HepG2 (cell line): ENCODE data around the gene ZNF385B. TPM values are rescaled to one million over a fixed set of nuclear protein-coding genes. Genes with fewer than 3 reads are reported as not detected.

ENCODE experiments used
- ATAC-seq: fragments of 200-7000 bp; cut with Tn5 transposase; 3 replicates; pipeline ENCODE4 v1.9.1; 2020; ENCODE audit warnings: mild to moderate bottlenecking, moderate library complexity
- BruUV-seq: library from RNA; stranded (reverse); fragments of 400-500 nt; replicated peaks from 2 replicates; lab custom pipeline; 2021; lab: Mats Ljungman, UMichigan
- CTCF ChIA-PET: fragments of 300-600 bp; formaldehyde crosslinking; extraction: SDS; loops from one replicate; lab custom pipeline; 2021; ENCODE audit warnings: low total read pairs, inconsistent platforms, low intra/inter-chr PET ratio; lab: Yijun Ruan, JAX
- POLR2A ChIA-PET: fragments of 350-600 bp; sonication (Branson Sonifier 250); formaldehyde crosslinking; loops from one replicate; lab custom pipeline; 2020; ENCODE audit warnings: antibody characterized with exemption, inconsistent platforms; lab: Yijun Ruan, JAX
- DNase-seq: peaks from one replicate; pipeline ENCODE4 v3.0.0-alpha.2; 2015; ENCODE audit warnings: low spot score
- FAIRE-seq: peaks from 3 replicates; lab custom pipeline; 2011; peaks lifted over from hg19 to GRCh38; lab: Jason Lieb, UNC
- H2AFZ ChIP-seq: one replicate; pipeline ENCODE4 v1.6.1; 2011; ENCODE audit warnings: low read length, inconsistent platforms
- H3K27ac ChIP-seq: fragments of 300-600 bp; 3 replicates; pipeline ENCODE4 v1.8.0; 2011; ENCODE audit warnings: mixed run types, mild to moderate bottlenecking, mixed read lengths, low read length, inconsistent platforms; ENCODE audit not compliant: insufficient read depth; ENCODE audit errors: extremely low read length
- H3K27me3 ChIP-seq, 2 experiments: fragments of 200-600 bp in 1 of 2; 2 replicates in 1 of 2; 3 replicates in 1 of 2; pipeline versions ENCODE4 v1.6.0 to v1.8.0; 2011; ENCODE audit warnings: low read length in 2 of 2, mild to moderate bottlenecking in 2 of 2, moderate library complexity in 2 of 2, inconsistent platforms in 1 of 2; ENCODE audit not compliant: insufficient read depth in 2 of 2, control insufficient read depth in 1 of 2
- H3K36me3 ChIP-seq, 2 experiments: fragments of 200-600 bp in 1 of 2; replicated peaks in 1 of 2; 2 replicates in 1 of 2; 3 replicates in 1 of 2; pipeline versions ENCODE4 v1.5.1 to v1.8.0; 2011; ENCODE audit warnings: low read length in 2 of 2, inconsistent platforms in 1 of 2; ENCODE audit not compliant: insufficient read depth in 2 of 2, control insufficient read depth in 1 of 2
- H3K4me1 ChIP-seq: 2 replicates; pipeline ENCODE4 v1.5.1; 2012; ENCODE audit warnings: low read length, inconsistent platforms; ENCODE audit not compliant: insufficient read depth
- H3K4me2 ChIP-seq: 2 replicates; pipeline ENCODE4 v1.6.0; 2011; ENCODE audit warnings: low read depth, low read length, inconsistent platforms
- H3K4me3 ChIP-seq, 3 experiments: fragments of 200-600 bp in 1 of 3; sonication (generic), shearing (Covaris generic) in 1 of 3; replicated peaks in 1 of 3; 2 replicates each; pipeline ENCODE4 v1.5.1; 2011 to 2016; ENCODE audit warnings: low read length in 3 of 3, inconsistent platforms in 2 of 3, low read depth in 2 of 3, mild to moderate bottlenecking in 2 of 3, control low read depth in 1 of 3, mixed read lengths in 1 of 3; ENCODE audit not compliant: insufficient read depth in 1 of 3
- H3K79me2 ChIP-seq: one replicate; pipeline ENCODE4 v1.6.1; 2011; ENCODE audit warnings: low read length, inconsistent platforms; ENCODE audit not compliant: insufficient read depth
- H3K9ac ChIP-seq: 2 replicates; pipeline ENCODE4 v1.6.0; 2011; ENCODE audit warnings: mild to moderate bottlenecking, low read depth, low read length, inconsistent platforms; ENCODE audit not compliant: insufficient read depth
- H3K9me3 ChIP-seq: 2 replicates; pipeline ENCODE4 v1.5.1; 2012; ENCODE audit warnings: mild to moderate bottlenecking, low read length
- H4K20me1 ChIP-seq: 2 replicates; pipeline ENCODE4 v1.6.0; 2011; ENCODE audit warnings: inconsistent platforms, mild to moderate bottlenecking, low read length, moderate library complexity; ENCODE audit not compliant: insufficient read depth
- AGO1 ChIP-seq: fragments of 200-400 bp; formaldehyde crosslinking; IDR thresholded peaks from 2 replicates; pipeline ENCODE4 v1.6.1; 2017; ENCODE audit warnings: mild to moderate bottlenecking, low read depth, low read length, moderate library complexity; ENCODE audit not compliant: poor library complexity, severe bottlenecking
- ATF7-NPFF ChIP-seq: sonication (generic); formaldehyde crosslinking; IDR thresholded peaks from 2 replicates; pipeline ENCODE4 v1.8.1; 2023; ENCODE audit warnings: mild to moderate bottlenecking, low read depth, missing genetic modification reagents, moderate library complexity
- CENPT ChIP-seq: sonication (generic); formaldehyde crosslinking; IDR thresholded peaks from 2 replicates; pipeline ENCODE4 v1.8.0; 2022; ENCODE audit warnings: low read depth, mild to moderate bottlenecking, moderate library complexity, missing genetic modification reagents
- CREB1 ChIP-seq, 2 experiments: fragments of 450-650 bp in 1 of 2; IDR thresholded peaks; 2 replicates each; pipeline ENCODE4 v1.6.1; 2016 to 2017; ENCODE audit warnings: control low read depth in 1 of 2, mild to moderate bottlenecking in 1 of 2, missing compliant biosample characterization in 1 of 2, missing genetic modification characterization in 1 of 2
- EEA1 ChIP-seq: sonication (generic); formaldehyde crosslinking; IDR thresholded peaks from 2 replicates; pipeline ENCODE4 v1.5.1; 2020; ENCODE audit warnings: mild to moderate bottlenecking, missing genetic modification reagents, borderline replicate concordance
- MIXL1 ChIP-seq: IDR thresholded peaks from 2 replicates; pipeline ENCODE4 v1.6.1; 2016
- NCOA2 ChIP-seq: sonication (generic); formaldehyde crosslinking; IDR thresholded peaks from 2 replicates; pipeline ENCODE4 v1.8.0; 2022; ENCODE audit warnings: inconsistent platforms
- RELA ChIP-seq: sonication (generic); formaldehyde crosslinking; IDR thresholded peaks from 2 replicates; pipeline ENCODE4 v1.4.0; 2020; ENCODE audit warnings: missing genetic modification reagents
- RXRA ChIP-seq: sonication (generic); formaldehyde crosslinking; IDR thresholded peaks from 2 replicates; pipeline ENCODE4 v1.5.1; 2020; ENCODE audit warnings: missing genetic modification reagents
- ZNF282 ChIP-seq: fragments of 450-650 bp; IDR thresholded peaks from 2 replicates; pipeline ENCODE4 v1.6.1; 2018; ENCODE audit not compliant: partially characterized antibody
- ZNF296 ChIP-seq: sonication (generic); formaldehyde crosslinking; conservative IDR thresholded peaks from 2 replicates; pipeline ENCODE4 v1.5.0; 2020; ENCODE audit warnings: mild to moderate bottlenecking, missing genetic modification reagents
- ZNF816 ChIP-seq: sonication (generic); formaldehyde crosslinking; IDR thresholded peaks from 2 replicates; pipeline ENCODE4 v1.8.0; 2022; ENCODE audit warnings: missing genetic modification reagents, mild to moderate bottlenecking, borderline replicate concordance
- WGBS: methylation state at CpG from one replicate; pipeline ENCODE4 v1.1.6; 2017; ENCODE audit warnings: low lambda C conversion rate; 5-methylcytosine and 5-hydroxymethylcytosine counted together
- in situ Hi-C: cut with HindIII; loops from 2 replicates; pipeline ENCODE4 v1.10.0; 2017; ENCODE audit warnings: low pct_unique_long_range_greater_than_20kb; ENCODE audit not compliant: extremely low pct_ligation_motif_present
- intact Hi-C: fragments of 100-400 bp; cut with micrococcal nuclease; formaldehyde crosslinking; loops from one replicate; pipeline ENCODE4 v1.10.0; 2022; ENCODE audit not compliant: unreplicated experiment
- polyA plus RNA-seq, 8 experiments: library from polyadenylated mRNA; depleted of rRNA in 3 of 8; stranded (reverse) in 7 of 8; unstranded in 1 of 8; fragments of >200 nt; fragmentation: Illumina TruSeq in 4 of 8; extraction: Trizol in 4 of 8; gene quantifications; 2 replicates each; pipeline versions ENCODE4 v1.2.1 to v1.2.3, GENCODE V29; 2011 to 2016; ENCODE audit warnings: low read depth in 4 of 8, missing spikeins in 1 of 8, mixed read lengths in 1 of 8; ENCODE audit not compliant: insufficient read depth in 1 of 8
- total RNA-seq, 5 experiments: library from RNA; depleted of rRNA; stranded (reverse); fragments of >200 nt; fragmentation: Illumina TruSeq; extraction: Trizol; gene quantifications; 2 replicates each; pipeline ENCODE4 v1.2.3, GENCODE V29; 2016; ENCODE audit warnings: low read depth in 1 of 5
- TF ChIP-seq, protein P1 (sequence below): sonication (generic); formaldehyde crosslinking; IDR thresholded peaks from 2 replicates; pipeline ENCODE4 v1.4.0; 2020; ENCODE audit warnings: missing genetic modification reagents, borderline replicate concordance
- TF ChIP-seq, protein P2 (sequence below): sonication (generic); formaldehyde crosslinking; IDR thresholded peaks from 2 replicates; pipeline ENCODE4 v1.4.0; 2020; ENCODE audit warnings: mild to moderate bottlenecking, missing genetic modification reagents, borderline replicate concordance
- TF ChIP-seq, protein P3 (sequence below): sonication (generic); formaldehyde crosslinking; IDR thresholded peaks from 2 replicates; pipeline ENCODE4 v1.4.0; 2020; ENCODE audit warnings: missing genetic modification reagents

The ZNF385B gene
- total and polyA plus RNA-seq, 2 of the 13 experiments (the other 11 are each of a cell fraction or from before 2014, with no cell fraction given), result 3.3 to 6.7 TPM

DNA sequence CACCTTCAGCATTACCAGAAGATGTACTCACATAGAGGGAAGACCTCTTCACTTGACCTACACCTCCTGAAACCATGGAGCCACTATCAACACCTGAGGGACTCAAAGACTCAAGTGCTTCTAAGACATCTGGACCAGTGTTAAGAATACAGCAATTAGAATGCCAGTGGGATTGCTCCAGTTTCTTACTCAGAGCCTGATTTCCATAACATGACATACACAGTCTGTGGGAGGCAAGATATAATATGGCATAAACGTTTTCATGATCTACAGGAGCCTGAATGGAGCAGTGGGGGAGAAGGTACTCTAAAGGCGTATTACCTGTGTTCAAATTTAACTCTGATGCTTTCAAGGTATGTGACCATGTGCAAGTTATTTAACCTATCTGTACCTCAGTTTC lies 57.2 kb downstream of the ZNF385B start (continued):
- no peak for TF ChIP-seq ATF7-NPFF (CRISPR knock-in tag)
- no peak for TF ChIP-seq AGO1

DNA sequence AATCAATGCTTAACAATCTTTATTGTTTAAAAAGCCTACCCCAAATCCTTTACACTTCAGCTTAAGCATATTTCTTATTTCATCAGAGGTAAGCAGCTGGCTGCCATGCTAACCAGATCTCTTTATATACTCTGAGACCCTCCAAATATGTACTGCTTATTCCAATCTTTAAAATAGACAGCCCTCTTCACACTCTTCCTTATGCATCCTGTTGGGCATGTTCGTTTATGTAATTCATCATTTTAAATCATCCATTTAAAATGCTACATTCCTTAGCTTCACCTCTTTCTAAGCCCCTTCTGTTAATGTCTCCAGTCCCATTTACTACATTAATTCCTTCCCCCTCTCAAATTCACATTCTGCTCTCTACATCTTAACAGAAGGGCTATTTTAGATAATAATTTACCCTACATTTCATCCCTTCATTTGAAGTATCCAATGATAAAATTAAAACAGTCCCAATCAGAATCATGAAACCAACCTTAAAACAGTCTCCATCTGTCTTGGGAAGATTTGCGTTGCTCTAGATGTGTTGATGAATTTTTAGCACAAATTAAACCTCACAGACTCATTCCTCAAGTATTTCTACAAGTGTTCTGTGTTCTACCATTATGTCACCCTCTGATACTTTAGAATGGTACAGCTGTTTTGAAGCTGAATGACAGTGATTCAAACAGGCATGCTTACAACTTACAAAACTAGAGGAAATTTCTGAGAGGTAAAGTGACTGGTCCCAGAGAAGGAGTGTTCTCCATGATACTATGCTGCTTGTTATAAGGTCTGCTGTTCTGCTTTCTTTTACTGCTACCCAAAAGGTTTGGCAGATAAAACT lies 59.1 kb downstream of the ZNF385B start:
- no peaks in the 10 kb centered on the region for H3K36me3 ChIP-seq
- no peaks in the 10 kb centered on the region for H3K27me3 ChIP-seq
- in situ Hi-C loops (no loop called here), intact Hi-C loops (no loop called here)
- no peaks in the 10 kb centered on the region for H3K79me2 ChIP-seq
- no peak overlapping the region for H2AFZ ChIP-seq
- FAIRE-seq (no peak), DNase-seq (no peak), ATAC-seq (no peak)
- no peak overlapping the region for H3K4me3 ChIP-seq
- CTCF ChIA-PET, result no interaction called here
- H3K9me3 ChIP-seq, result no peaks in the 10 kb centered on the region
- no peak overlapping the region for H3K4me2 ChIP-seq
- no peak overlapping the region for H3K9ac ChIP-seq
- WGBS, result 0% methylated on average over 2 of the region's 2 CpGs
- no TSS peak for BruUV-seq
- POLR2A ChIA-PET, result no interaction called here
- H3K4me1 ChIP-seq, result no peaks in the 10 kb centered on the region
- H4K20me1 ChIP-seq, result no peaks in the 10 kb centered on the region
- H3K27ac ChIP-seq, result no peak overlapping the region
- TF ChIP-seq, protein P1, sequence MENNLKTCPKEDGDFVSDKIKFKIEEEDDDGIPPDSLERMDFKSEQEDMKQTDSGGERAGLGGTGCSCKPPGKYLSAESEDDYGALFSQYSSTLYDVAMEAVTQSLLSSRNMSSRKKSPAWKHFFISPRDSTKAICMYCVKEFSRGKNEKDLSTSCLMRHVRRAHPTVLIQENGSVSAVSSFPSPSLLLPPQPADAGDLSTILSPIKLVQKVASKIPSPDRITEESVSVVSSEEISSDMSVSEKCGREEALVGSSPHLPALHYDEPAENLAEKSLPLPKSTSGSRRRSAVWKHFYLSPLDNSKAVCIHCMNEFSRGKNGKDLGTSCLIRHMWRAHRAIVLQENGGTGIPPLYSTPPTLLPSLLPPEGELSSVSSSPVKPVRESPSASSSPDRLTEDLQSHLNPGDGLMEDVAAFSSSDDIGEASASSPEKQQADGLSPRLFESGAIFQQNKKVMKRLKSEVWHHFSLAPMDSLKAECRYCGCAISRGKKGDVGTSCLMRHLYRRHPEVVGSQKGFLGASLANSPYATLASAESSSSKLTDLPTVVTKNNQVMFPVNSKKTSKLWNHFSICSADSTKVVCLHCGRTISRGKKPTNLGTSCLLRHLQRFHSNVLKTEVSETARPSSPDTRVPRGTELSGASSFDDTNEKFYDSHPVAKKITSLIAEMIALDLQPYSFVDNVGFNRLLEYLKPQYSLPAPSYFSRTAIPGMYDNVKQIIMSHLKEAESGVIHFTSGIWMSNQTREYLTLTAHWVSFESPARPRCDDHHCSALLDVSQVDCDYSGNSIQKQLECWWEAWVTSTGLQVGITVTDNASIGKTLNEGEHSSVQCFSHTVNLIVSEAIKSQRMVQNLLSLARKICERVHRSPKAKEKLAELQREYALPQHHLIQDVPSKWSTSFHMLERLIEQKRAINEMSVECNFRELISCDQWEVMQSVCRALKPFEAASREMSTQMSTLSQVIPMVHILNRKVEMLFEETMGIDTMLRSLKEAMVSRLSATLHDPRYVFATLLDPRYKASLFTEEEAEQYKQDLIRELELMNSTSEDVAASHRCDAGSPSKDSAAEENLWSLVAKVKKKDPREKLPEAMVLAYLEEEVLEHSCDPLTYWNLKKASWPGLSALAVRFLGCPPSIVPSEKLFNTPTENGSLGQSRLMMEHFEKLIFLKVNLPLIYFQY (CRISPR knock-in tag), result no peak
- TF ChIP-seq CENPT (CRISPR knock-in tag) (no peak), EEA1 (CRISPR knock-in tag) (no peak), RXRA (CRISPR knock-in tag) (no peak), RELA (CRISPR knock-in tag) (no peak), ZNF296 (CRISPR knock-in tag) (no peak), NCOA2 (CRISPR knock-in tag) (no peak), AGO1 (no peak), ZNF816 (no peak), ZNF282 (no peak), CREB1 (IDR thresholded peaks at IDR 0.05) (no peak), CREB1 (CRISPR knock-in tag; IDR thresholded peaks at IDR 0.05) (no peak), MIXL1 (no peak)
- TF ChIP-seq, protein P2, sequence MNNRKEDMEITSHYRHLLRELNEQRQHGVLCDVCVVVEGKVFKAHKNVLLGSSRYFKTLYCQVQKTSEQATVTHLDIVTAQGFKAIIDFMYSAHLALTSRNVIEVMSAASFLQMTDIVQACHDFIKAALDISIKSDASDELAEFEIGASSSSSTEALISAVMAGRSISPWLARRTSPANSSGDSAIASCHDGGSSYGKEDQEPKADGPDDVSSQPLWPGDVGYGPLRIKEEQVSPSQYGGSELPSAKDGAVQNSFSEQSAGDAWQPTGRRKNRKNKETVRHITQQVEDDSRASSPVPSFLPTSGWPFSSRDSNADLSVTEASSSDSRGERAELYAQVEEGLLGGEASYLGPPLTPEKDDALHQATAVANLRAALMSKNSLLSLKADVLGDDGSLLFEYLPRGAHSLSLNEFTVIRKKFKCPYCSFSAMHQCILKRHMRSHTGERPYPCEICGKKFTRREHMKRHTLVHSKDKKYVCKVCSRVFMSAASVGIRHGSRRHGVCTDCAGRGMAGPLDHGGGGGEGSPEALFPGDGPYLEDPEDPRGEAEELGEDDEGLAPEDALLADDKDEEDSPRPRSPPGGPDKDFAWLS (CRISPR knock-in tag), result no peak
- TF ChIP-seq, protein P3, sequence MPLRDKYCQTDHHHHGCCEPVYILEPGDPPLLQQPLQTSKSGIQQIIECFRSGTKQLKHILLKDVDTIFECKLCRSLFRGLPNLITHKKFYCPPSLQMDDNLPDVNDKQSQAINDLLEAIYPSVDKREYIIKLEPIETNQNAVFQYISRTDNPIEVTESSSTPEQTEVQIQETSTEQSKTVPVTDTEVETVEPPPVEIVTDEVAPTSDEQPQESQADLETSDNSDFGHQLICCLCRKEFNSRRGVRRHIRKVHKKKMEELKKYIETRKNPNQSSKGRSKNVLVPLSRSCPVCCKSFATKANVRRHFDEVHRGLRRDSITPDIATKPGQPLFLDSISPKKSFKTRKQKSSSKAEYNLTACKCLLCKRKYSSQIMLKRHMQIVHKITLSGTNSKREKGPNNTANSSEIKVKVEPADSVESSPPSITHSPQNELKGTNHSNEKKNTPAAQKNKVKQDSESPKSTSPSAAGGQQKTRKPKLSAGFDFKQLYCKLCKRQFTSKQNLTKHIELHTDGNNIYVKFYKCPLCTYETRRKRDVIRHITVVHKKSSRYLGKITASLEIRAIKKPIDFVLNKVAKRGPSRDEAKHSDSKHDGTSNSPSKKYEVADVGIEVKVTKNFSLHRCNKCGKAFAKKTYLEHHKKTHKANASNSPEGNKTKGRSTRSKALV (CRISPR knock-in tag), result no peak
